AG04450 (cell line): ENCODE data around the gene GRIP1. TPM values are rescaled to one million over a fixed set of nuclear protein-coding genes. Genes with fewer than 3 reads are reported as not detected.

Experiments used
- CTCF ChIA-PET: fragments of 300-600, 350-600 bp; formaldehyde crosslinking; extraction: SDS; loops from one replicate; lab custom pipeline; 2022; ENCODE audit warnings: antibody characterized with exemption, inconsistent platforms; lab: Charles Lee
- POLR2A ChIA-PET: fragments of 350-600 bp; formaldehyde crosslinking; extraction: SDS; loops from one replicate; lab custom pipeline; 2021; ENCODE audit warnings: antibody characterized with exemption, inconsistent platforms; lab: Yijun Ruan, JAX
- DNase-seq: peaks from one replicate; pipeline ENCODE4 v3.0.0-alpha.2; 2011; ENCODE audit warnings: low read depth, low spot score
- H3K27ac ChIP-seq: one replicate; pipeline ENCODE4 v1.5.1; 2012; ENCODE audit warnings: low read depth, low read length, control low read depth
- H3K27me3 ChIP-seq: one replicate; pipeline ENCODE4 v1.6.0; 2012; ENCODE audit warnings: low read length; ENCODE audit not compliant: control insufficient read depth, insufficient read depth
- H3K4me3 ChIP-seq: 2 replicates; pipeline ENCODE4 v1.5.1; 2011; ENCODE audit warnings: mild to moderate bottlenecking, low read depth, low read length, control low read depth
- H3K9me3 ChIP-seq: 2 replicates; pipeline ENCODE4 v1.5.1; 2012; ENCODE audit warnings: low read length; ENCODE audit not compliant: control insufficient read depth, insufficient read depth
- polyA plus RNA-seq: library from polyadenylated mRNA; depleted of rRNA; stranded (reverse); fragments of >200 nt; gene quantifications from 2 replicates; pipeline ENCODE4 v1.2.3, GENCODE V29; 2011
- TF ChIP-seq, protein P1 (sequence below): IDR thresholded peaks from 2 replicates; pipeline ENCODE4 v1.5.1; 2011; ENCODE audit warnings: low read depth, low read length, control low read depth, inconsistent platforms

Gene GRIP1
- polyA plus RNA-seq, 1 experiment, result not detected

DNA sequence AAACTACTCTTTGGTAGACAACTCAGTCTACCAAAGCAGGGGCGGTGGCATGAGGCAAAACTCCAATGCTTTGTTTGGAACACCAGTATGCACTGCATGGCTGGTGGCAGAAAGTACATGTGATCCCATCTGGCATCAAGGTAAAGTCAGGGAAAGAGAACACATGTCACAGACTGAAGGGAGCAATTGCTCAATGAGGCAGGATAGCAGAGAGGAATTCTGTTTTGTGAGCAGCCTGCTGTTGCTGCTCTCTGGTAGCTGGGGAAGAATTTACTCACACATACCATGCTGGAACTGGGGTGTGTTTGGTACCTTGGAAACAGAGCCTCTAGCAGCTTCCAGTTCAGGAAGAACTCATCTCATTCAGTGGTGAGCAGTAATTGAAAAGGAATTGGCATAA lies 291.8 kb downstream of the GRIP1 start:
- Histone ChIP-seq H3K27me3 (peaks cover 3% of the 10 kb centered on the region), H3K27ac (no peak overlapping the region), H3K9me3 (no peaks in the 10 kb centered on the region), H3K4me3 (no peak overlapping the region)
- DNase-seq, result no peak
- CTCF ChIA-PET, result interaction anchor here (1.3 kb wide), 1 partner anchor 22 kb away, joined by 4 read pairs; no protein-coding TSS in a partner anchor
- TF ChIP-seq, protein P1, sequence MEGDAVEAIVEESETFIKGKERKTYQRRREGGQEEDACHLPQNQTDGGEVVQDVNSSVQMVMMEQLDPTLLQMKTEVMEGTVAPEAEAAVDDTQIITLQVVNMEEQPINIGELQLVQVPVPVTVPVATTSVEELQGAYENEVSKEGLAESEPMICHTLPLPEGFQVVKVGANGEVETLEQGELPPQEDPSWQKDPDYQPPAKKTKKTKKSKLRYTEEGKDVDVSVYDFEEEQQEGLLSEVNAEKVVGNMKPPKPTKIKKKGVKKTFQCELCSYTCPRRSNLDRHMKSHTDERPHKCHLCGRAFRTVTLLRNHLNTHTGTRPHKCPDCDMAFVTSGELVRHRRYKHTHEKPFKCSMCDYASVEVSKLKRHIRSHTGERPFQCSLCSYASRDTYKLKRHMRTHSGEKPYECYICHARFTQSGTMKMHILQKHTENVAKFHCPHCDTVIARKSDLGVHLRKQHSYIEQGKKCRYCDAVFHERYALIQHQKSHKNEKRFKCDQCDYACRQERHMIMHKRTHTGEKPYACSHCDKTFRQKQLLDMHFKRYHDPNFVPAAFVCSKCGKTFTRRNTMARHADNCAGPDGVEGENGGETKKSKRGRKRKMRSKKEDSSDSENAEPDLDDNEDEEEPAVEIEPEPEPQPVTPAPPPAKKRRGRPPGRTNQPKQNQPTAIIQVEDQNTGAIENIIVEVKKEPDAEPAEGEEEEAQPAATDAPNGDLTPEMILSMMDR, result no peak
- POLR2A ChIA-PET, result no interaction called here

DNA sequence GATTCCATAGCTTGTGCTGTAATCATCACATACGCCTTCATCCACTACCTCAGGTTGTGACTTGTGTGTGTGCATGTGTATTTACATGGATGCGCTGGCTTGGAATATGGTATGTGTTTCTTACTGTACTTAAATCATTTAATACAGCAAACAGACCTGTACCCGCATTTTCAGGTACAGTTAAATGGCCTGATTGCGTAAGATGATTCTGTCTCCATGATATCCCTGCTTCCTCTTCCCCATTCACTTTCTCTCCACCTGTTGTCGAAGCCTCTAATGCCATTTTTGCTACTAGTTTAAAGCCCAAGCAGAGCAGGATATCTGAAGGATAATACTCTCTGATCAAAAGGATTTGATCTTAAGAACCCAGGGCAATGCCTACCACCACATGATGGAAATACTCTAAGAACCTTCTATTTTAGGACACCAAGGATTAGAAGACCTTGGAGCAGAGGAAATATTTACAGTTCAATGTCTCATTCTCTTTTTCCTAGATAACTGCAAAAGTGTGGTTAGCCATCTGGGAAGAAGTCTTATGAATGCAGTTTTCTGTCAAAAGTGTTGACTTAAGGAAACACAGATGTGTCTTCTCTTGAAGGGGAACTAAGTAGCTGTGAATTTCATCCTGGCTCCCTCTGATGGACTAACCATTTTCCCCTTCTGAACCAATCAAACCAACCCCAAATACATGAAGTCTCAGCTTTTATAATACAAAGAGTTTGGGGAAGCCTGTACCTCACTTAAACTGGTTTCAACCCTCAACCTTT lies 297.9 kb downstream of the GRIP1 start:
- ChIA-PET CTCF (no interaction called here), POLR2A (no interaction called here)
- Histone ChIP-seq H3K9me3 (no peaks in the 10 kb centered on the region), H3K4me3 (no peak overlapping the region), H3K27ac (no peak overlapping the region), H3K27me3 (peaks cover 3% of the 10 kb centered on the region)
- TF ChIP-seq, protein P1, result no peak
- no peak for DNase-seq

DNA sequence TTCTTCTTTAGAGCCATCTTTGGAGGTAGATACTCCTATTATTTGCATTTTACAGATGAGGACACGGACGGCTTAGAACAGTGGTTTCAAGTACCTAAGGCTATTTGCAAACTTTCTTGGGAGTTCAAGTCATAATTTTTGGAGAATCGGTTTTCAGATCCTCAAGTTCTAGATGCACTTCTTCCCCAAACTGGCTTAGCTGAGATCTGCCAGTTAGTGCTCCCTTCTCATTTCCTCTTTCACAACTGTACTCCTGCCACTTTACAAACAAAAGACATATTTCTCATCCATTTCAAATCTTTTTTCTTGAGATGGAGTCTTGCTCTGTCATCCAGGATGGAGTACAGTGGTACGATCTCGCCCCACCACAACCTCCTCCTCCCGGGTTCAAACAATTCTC lies 299.3 kb downstream of the GRIP1 start:
- Histone ChIP-seq H3K4me3 (no peak overlapping the region), H3K27me3 (peaks cover 3% of the 10 kb centered on the region), H3K9me3 (no peaks in the 10 kb centered on the region), H3K27ac (no peak overlapping the region)
- CTCF ChIA-PET, result interaction anchor here (1.5 kb wide), 1 partner anchor 29 kb away, joined by 3 read pairs; no protein-coding TSS in a partner anchor
- DNase-seq, result no peak
- TF ChIP-seq, protein P1, result no peak
- POLR2A ChIA-PET, result no interaction called here

DNA sequence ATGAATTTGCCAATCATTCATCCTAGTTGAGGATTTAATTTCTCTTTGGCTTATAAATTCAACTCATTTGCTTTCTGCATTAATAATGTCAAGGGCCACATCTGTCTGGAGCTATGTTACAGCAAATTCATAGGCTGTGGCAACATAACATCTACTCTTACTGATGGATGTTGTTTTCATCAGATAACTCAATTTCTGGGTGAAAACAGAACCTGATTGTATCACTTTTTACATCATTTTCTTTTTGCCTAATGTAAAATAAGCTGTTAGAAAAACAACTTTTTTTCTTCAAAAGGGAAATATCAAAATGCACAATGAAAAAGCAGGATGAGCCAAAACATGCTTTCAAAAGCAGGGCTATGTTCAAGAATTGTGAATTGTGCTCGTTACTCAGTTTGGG lies 303.3 kb downstream of the GRIP1 start:
- DNase-seq, result no peak
- TF ChIP-seq, protein P1, result no peak
- Histone ChIP-seq H3K9me3 (no peaks in the 10 kb centered on the region), H3K4me3 (no peak overlapping the region), H3K27me3 (no peaks in the 10 kb centered on the region), H3K27ac (no peak overlapping the region)
- POLR2A ChIA-PET, result no interaction called here
- CTCF ChIA-PET, result interaction anchor here (1.4 to 2.3 kb wide), 3 partner anchors 23 to 268 kb away, joined by 3 to 7 read pairs (median 6); no protein-coding TSS in a partner anchor

DNA sequence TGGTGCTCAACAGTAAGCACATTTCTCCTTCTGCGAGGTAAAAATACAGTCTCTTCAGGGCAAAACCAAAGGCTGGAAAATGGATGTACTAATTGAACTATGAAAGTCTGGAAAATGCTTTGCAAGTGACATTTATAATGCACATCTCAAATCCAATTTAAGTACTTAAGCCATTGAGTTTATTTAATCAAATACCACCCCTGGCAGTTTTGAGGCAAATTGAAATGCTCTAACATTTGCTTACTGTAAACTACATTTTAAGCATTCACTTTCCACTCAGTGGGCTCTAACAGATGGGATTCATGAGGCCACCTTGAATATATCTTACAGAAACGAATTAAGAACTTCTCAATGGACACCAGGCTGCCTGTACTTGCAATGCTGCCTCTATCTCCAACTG lies 306.9 kb downstream of the GRIP1 start:
- TF ChIP-seq, protein P1, result no peak
- ChIA-PET CTCF (no interaction called here), POLR2A (no interaction called here)
- Histone ChIP-seq H3K9me3 (no peaks in the 10 kb centered on the region), H3K27ac (no peak overlapping the region), H3K4me3 (no peak overlapping the region), H3K27me3 (peaks cover 6% of the 10 kb centered on the region)
- no peak for DNase-seq
